ENCODE data around the gene RGP1.

GRCh38 chr9:35729700-35730485 is 19.2 kb upstream of the RGP1 start:
- peak; percentile 35 for TF ChIP-seq CTCF (IDR thresholded peaks at IDR 0.05; ENCODE audit: low read depth, low read length)
- TF ChIP-seq MAX (IDR thresholded peaks at IDR 0.05; ENCODE audit: low read depth, low read length) = no peak
- no peak for TF ChIP-seq POLR2A (IDR thresholded peaks at IDR 0.05; ENCODE audit: extremely low read depth, insufficient read length)
- no peak for TF ChIP-seq MYC (IDR thresholded peaks at IDR 0.05; ENCODE audit: low read depth, low read length)

Measured in NB4 (cell line).